ENCODE data around the gene SNRPA1.

SNRPA1 gene

GRCh38 chr15:101256757-101257156, 38.3 kb downstream of the SNRPA1 start:
- no peak for DNase-seq

- DNase-seq = no peak
Observed at GRCh38 chr15:101255615-101256241, 39.3 kb downstream of the SNRPA1 start.

GRCh38 chr15:101255051-101255395, 40.0 kb downstream of the SNRPA1 start:
- DNase-seq = no peak

GRCh38 chr15:101254157-101255050, 40.6 kb downstream of the SNRPA1 start:
- DNase-seq = no peak

GRCh38 chr15:101252836-101253235, 42.2 kb downstream of the SNRPA1 start:
- DNase-seq = no peak

GRCh38 chr15:101251830-101252820, 42.9 kb downstream of the SNRPA1 start, which contains the start of gene CHSY1:
Gene CHSY1, minus strand, starts transcription at chr15:101252048. Its CDS starts 592 bp downstream, at chr15:101251456.
- DNase-seq = peak; percentile 76

- peak; percentile 50 for DNase-seq
Observed at GRCh38 chr15:101250873-101251829, 43.9 kb downstream of the SNRPA1 start.

GRCh38 chr15:101250341-101250831, 44.7 kb downstream of the SNRPA1 start:
- DNase-seq = no peak

- no peak for DNase-seq
Observed at GRCh38 chr15:101248274-101248673, 46.8 kb downstream of the SNRPA1 start.

GRCh38 chr15:101246824-101247745, 48.0 kb downstream of the SNRPA1 start:
- no peak for DNase-seq

- DNase-seq = no peak
Observed at GRCh38 chr15:101246391-101246790, 48.7 kb downstream of the SNRPA1 start.

- no peak for DNase-seq
Observed at GRCh38 chr15:101244889-101245668, 50.0 kb downstream of the SNRPA1 start.

GRCh38 chr15:101244036-101244781, 50.8 kb downstream of the SNRPA1 start:
- DNase-seq = no peak

- DNase-seq = no peak
Observed at GRCh38 chr15:101243420-101243819, 51.6 kb downstream of the SNRPA1 start.

GRCh38 chr15:101242999-101243336, 52.1 kb downstream of the SNRPA1 start:
- no peak for DNase-seq

GRCh38 chr15:101242160-101242998, 52.7 kb downstream of the SNRPA1 start:
- DNase-seq = peak; percentile 27

GRCh38 chr15:101240358-101240757, 54.7 kb downstream of the SNRPA1 start:
- DNase-seq = no peak

- DNase-seq = no peak
Observed at GRCh38 chr15:101239724-101240136, 55.3 kb downstream of the SNRPA1 start.

Measured in effector CD8-positive, alpha-beta T cell (primary cell).